Thyroid gland (tissue), 4 donors: ENCODE measurements around the gene SLC23A2.

Experiments used
- POLR2A ChIP-seq, 2 donors: fragments of 450-650 bp; IDR thresholded peaks; one replicate each; pipeline ENCODE4 v1.6.1; 2017; ENCODE audit warnings: antibody characterized with exemption in 2 of 2, mild to moderate bottlenecking in 2 of 2, moderate library complexity in 1 of 2
- TF ChIP-seq, protein P1 (sequence below), 6 experiments: fragments of 200-600 bp in 3 of 6; fragments of 450-650 bp in 3 of 6; sonication (generic) in 3 of 6; IDR thresholded peaks; one replicate each; pipeline ENCODE4 v1.5.1; 2016 to 2019; ENCODE audit warnings: antibody characterized with exemption in 6 of 6, mild to moderate bottlenecking in 2 of 6, inconsistent platforms in 1 of 6, moderate library complexity in 1 of 6

DNA sequence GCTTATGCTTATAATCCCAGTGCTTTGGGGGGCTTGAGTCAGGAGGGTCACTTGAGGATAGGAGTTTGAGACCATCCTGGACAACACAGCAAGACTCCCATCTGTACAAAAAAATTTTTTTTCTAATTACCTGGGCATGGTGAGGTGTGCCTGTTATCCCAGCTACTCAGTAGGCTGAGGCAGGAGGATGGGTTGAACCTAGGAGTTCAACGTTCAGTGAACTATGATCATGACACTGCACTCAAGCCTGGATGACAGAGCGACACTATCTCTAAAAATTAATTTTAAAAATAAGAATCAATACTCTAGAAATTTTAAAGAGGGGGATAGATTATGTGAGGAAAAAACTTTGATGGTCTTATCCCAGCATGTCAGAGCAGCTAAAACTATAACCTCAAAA is 44.1 kb downstream of the SLC23A2 start:
- TF ChIP-seq, protein P1, sequence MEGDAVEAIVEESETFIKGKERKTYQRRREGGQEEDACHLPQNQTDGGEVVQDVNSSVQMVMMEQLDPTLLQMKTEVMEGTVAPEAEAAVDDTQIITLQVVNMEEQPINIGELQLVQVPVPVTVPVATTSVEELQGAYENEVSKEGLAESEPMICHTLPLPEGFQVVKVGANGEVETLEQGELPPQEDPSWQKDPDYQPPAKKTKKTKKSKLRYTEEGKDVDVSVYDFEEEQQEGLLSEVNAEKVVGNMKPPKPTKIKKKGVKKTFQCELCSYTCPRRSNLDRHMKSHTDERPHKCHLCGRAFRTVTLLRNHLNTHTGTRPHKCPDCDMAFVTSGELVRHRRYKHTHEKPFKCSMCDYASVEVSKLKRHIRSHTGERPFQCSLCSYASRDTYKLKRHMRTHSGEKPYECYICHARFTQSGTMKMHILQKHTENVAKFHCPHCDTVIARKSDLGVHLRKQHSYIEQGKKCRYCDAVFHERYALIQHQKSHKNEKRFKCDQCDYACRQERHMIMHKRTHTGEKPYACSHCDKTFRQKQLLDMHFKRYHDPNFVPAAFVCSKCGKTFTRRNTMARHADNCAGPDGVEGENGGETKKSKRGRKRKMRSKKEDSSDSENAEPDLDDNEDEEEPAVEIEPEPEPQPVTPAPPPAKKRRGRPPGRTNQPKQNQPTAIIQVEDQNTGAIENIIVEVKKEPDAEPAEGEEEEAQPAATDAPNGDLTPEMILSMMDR (IDR thresholded peaks at IDR 0.05): no peak
- no peak for TF ChIP-seq POLR2A (IDR thresholded peaks at IDR 0.05)
